ENCODE data around the gene PCDH9.

Gene PCDH9

DNA sequence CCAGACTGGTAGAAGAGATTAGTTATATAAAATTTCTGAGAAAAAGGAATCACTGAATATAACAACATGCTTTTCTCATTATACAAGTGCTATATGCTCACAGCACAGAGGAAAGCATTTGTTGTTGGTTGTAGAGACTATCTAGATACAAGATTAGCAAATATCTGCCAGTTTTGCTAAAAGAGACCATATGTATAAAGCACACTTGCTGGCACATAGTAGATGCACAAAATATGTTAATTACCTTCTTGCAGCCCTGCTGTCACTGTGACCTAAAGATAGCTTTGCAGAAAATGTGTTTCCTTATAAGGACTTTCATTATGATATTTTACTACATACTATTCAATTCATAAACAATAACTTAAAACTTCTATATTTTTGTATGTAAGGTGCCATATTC, 755.1 kb downstream of the PCDH9 start:
- DNase-seq (ENCODE audit: low read depth, low spot score), result no peak

DNA sequence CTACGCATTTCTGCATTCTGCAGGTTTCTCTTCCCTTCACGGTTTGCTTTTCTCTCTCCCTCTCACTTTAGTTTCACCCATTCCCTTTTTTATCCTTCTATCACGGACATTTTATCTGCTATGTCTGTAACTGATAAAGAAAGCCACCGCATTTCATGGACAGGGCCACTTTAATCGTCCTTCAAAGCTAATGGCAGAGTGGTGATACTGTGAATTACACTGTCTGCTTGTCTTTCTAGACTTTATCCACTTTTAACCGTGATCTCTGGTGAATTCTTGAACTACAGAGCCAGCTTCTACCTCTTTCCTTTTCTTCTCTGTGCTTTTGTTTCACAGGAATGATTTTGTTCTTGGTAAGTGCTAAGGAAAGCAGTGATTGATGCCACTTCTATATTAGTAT, 760.4 kb downstream of the PCDH9 start:
- DNase-seq (ENCODE audit: low read depth, low spot score), result no peak

DNA sequence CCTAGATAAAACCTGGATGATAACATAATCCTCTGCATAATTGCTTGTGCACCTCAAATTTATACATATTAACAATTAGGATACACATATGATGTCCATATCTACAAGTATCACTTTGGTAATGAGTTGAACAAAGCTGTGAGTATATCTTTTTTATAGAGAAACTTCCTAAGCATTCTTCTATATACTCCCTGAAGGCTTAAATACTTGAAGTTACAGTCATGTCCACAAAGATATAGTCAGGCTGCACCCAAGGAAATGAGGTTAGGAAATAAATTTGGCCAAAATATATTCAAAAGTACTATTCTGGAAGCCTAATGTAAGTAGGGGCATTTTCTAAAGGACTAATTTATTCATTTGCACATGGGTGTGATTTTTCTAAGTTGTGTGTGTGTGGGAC, 761.5 kb downstream of the PCDH9 start:
- DNase-seq (ENCODE audit: low read depth, low spot score), result no peak

DNA sequence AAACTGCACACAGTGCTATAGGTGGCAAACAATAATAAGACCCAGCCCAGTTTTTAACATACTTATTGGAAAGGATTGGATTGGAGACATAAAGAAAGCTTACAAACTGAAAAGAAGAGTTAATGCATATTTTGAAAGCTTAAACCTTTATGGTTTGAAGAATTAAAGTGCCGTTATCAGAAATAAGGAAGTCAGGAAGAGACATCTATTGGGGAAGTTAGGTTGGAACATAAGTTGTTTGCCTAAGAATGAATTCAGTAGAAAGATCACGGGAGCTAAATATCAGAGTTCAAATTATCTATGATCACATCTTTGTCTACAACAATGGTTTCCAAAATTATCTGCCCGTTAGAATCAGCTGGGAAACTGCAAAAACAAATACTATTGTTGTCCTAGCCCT, 767.9 kb downstream of the PCDH9 start:
- no peak for DNase-seq (ENCODE audit: low read depth, low spot score)

DNA sequence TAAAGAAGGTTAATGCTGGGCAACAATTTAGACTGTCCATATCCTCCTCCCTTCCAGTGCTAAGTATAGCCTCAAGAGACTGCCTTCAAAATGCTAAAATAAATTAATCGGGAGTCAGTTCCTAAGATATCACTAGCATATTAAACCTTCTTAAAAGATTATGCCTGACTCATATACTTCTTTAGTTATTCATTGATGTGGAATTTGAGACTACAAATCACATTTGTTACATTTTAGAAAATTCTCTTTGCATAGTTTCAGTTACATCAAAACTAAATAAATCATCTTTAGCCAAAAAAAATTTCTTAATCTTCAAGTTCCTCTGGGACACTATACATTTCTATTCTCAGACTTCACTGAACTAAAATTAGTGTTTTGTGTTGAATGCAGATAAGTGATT, 769.1 kb downstream of the PCDH9 start:
- DNase-seq (ENCODE audit: low read depth, low spot score), result no peak

DNA sequence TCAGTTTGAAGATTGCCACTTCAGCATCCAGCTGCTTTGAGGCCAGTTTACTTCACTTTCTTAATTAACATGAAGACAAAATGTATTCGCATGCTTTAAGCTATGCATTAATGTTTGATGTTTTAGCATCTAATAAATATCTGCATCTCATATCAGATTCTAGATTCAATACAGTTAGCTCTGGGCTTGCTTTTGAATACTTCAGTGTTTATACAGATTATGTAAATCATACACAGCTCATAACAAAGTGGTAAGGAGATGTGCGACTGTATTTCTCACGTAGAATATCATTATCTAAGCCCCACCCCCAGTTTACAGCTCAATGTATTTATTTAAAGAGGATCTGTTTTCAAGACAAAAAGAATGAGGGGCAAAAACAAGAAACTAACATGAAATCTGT, 770.5 kb downstream of the PCDH9 start:
- DNase-seq (ENCODE audit: low read depth, low spot score), result no peak

DNA sequence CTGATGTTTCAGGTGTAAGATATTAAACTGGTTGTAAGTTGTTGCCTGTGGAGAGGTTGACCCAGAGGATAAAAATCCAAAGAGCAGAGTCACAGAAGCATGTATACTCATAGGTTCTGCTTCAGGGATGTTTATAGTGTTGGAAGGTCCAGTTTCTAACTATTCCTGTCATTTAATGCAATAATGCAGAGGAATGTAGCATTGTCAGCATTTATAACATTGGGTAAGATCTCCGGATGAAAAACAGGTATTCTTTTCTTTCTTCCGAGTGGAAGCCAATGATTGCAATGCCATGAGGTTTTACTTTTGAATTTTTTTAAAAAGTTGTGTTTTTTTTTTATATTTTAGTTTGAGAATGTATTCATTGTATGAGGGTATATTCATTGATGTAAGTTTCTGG, 771.0 kb downstream of the PCDH9 start:
- no peak for DNase-seq (ENCODE audit: low read depth, low spot score)

DNA sequence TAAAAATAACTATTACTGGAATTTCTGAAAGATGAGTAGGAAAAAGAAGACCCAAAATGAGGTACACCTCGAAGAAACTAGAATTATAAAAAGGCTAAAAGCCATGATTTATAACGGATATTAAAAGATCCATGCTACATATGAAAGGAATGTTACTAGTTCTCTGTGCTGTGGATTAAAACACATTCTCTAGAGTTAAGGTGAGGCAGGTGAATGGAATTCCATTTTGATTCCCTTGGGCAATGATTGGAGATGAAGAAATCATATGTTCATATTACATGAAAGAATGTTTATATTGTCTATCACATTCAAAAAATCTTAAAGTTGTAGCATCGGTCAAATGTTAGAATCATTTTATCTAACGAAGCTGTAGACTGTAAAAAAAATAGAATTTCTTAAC, 783.7 kb downstream of the PCDH9 start:
- no peak for DNase-seq (ENCODE audit: low read depth, low spot score)

DNA sequence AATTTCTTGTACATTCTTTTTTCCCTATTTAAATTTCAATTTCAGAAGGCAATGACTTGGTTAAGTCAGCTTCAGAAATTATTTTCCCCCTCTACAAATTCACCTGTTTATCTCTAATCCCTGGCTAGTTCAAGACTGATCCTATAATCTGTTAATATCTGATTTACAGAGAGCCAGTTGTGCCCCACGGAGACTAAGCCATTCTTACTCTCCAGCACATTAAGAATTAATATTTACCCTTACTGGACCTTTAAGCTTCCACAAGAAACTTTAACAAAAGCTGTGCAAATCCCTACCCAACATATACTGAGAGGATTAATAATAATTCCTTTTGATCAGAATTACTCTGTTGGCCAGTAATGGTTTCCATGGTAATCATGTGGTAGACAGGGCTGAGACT, 786.2 kb downstream of the PCDH9 start:
- DNase-seq (ENCODE audit: low read depth, low spot score), result no peak

DNA sequence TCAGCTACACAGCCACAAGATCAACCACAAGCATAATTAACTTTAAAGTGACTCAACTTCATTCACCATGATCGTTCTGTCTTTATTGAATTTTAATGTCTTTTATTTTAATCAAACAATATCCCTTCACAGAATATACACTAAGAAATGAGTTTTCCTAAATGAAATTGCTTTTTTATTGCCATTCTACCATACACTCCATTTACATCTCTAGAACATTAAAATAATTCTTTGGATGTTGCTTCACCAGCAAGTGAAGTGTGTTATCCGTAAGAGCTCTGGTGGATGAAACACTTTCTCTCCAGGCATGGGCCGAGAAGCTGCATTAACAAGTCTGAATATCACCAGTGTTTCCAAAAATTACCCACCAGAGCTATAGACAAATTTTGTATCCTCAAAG, 789.2 kb downstream of the PCDH9 start:
- no peak for DNase-seq (ENCODE audit: low read depth, low spot score)

DNA sequence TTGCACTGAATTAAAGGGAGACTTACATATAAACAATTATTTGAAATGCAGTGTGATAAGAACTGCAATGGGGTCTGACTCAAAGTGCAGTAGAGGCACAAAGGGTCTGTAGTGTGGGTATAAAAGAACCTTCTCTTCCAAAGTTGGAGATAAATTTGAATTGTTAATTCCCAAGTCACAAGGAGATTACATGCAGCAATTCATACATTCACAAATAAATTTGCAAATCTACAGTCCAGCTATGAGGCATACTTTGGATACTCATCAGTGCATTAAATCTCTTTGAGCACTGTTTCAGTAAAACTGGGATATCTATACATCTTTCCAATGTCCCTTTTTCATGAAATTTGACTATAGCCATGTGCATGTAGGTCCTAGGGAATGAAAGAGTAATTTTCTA, 799.4 kb downstream of the PCDH9 start:
- DNase-seq (ENCODE audit: low read depth, low spot score), result no peak

DNA sequence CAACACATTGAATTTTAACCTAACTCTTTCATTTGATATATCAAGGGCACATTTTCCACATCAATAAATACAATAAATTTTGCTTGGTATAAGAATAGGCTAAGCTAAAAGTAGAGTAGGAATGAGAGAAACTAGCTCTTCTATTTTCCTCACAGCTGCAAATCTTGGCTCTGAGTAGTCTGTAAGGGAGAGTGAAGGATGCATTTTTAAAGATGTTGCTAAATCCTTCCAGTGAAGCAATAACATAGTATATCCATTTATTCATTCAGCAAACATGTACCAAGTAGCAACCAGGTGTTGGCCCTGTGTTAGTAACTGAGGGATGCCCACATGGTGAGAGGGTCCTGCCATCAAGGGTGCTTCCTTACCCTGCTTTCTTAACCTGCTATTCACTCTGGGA, 799.9 kb downstream of the PCDH9 start:
- no peak for DNase-seq (ENCODE audit: low read depth, low spot score)

DNA sequence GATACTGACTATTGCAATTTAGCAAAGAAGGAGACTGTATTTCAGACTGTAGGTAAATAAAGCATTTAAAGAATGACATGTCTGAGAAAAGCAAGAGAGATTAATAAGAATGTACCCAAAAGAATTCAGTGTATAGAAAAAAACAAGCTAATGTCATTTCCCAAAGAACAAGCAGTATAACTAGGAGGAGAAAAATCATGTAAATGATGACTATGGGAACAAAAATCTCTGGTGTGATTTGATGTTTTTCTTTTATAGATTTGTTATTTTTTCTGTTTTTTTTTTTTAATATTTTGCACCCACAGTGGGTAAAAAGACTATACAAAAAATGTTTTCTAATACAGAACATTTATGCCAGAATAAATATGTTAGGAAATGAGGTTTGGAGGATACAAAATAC, 801.0 kb downstream of the PCDH9 start:
- no peak for DNase-seq (ENCODE audit: low read depth, low spot score)

DNA sequence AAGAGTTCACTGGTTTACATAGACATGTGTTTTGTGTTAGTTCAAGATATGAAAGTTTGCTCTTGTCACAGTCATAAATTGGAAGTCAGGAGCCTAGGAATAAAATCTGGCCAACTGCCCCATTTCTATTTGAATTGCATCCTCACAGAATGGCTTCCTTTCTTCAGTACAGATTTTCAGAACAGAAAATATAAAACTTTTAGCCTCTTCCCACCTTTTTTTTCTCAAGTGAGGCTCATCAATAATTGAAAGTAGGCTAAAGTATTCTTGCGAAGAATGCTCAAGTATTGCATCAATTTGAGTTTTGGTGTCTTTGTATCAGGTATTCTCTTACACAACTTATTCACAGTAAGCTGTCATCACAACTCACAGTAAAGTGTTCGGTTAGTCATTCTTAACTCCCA, 802.7 kb downstream of the PCDH9 start:
- no peak for DNase-seq (ENCODE audit: low read depth, low spot score)

DNA sequence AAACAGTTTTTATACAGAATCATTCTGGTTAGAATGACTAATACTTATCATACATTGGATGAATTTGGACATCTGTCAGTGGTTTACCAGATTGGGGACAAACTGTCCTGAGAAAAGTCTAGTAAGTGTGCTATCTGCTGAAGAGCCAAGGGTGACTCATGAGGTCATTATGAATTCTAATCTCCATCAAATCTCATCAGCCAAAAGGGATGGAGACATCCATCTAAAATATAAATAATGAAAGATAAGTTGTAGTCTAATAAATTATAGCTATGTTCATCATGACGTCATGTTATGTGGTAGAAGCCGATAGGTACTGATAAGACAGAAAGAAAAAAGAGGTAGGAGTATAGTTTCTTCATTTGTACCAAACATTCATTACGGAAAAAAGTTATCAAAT, 804.4 kb downstream of the PCDH9 start:
- peak; percentile 20 for DNase-seq (ENCODE audit: low read depth, low spot score)

DNA sequence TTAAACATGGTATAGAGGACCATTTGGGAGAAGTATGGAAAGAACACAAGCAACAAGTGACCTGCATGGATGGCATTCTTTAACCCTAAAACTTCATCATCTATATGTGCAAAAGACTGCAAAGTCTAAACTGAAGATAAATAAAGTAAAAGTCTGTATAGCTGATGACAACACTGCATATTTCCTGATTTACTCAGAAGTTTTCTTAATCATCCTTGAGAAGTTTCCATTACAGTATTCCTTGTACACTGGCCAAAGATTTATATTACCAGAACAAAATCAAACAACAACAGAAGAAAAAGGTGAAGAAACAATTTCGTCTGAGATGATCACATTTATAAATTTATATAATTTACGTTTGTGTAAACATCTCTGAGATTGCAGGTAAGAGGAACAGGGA, 805.7 kb downstream of the PCDH9 start:
- peak; percentile 48 for DNase-seq (ENCODE audit: low read depth, low spot score)

DNA sequence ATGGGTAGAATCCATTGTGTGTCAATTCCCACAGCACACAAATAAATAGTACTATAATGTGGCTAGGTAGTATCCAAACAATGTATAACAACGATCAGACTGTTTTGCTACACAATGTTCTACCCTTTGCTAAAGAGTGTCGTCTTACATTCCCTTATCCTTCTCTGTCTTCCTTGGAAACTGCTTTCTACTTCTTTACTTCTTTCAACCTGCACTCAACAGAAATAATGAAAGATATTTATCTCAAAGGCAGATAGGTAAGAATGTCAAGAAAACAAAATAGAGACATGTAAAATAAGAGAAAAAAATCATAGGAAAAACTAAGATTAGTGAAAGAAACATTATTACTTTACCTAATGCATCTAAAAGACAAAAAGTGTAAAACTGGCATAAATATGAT, 814.7 kb downstream of the PCDH9 start:
- DNase-seq (ENCODE audit: low read depth, low spot score), result no peak

DNA sequence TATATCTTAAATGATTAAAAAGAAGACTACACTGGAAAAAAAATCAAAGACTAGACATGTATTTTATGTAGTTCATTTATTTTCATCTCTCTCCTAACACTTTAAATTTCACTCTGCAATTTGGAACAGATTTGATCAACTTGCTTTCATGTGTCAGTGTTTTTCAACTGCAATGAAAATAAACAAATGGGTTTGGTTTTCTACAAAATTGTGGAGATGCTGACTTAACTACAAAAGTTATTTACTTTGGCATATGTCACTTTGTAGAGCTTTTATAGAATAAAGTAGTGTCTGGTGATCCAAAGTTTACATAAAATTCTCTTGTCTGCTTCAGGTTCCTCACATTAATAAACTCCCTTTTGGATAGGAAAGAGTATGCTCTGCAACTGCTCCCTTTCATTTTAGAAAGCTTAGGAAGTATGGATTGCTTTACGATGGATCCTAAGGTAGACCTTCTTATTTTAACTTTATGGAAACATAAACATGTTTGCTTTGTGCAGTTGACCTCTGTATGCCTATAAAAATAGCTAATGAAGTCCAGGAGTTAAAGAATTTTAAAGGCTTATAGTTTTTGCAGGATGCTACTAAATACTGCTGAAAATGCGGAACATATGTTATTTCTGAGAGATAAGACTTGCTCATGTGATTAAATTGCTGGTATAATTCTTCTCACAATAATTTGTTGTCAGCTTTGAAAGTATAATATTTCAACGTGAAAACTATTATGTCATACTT, 815.9 kb downstream of the PCDH9 start:
- DNase-seq (ENCODE audit: low read depth, low spot score), result no peak

DNA sequence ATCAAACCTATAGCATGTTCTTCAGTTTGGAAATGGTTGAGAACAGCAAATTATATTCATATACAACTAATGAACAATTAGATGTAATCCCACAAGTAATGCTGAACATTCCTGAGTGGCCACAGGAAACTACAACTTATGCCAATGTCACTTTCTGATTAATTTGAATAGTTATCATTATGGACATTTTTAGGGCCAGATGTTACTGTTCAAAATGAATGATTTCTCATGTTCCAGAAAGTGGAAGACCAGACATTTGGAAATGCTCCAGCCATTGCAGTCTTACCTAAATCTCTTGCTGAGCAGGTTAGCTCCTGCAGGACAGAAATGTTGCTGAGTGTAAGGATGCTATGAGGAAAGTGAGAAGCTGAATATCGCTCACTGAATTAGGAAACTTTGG, 819.8 kb downstream of the PCDH9 start:
- DNase-seq (ENCODE audit: low read depth, low spot score), result peak; percentile 20

DNA sequence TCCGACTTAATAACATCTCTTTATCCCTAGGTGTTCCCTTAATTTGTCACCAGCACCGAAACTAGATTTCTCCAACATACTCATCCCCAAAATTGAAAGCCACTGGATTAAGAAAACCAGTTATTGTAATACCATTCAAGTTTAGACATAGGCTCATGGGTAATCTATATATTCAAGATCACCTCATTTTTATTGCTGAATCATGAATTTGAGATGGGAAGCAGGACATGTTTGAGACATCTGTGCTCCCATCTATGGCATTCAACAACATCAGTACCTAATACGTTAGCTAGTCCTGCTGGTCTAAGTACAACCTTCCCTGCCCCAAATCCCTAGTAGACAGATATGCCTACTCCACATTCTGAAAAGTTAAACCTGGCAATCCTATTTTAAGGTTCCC, 820.6 kb downstream of the PCDH9 start:
- no peak for DNase-seq (ENCODE audit: low read depth, low spot score)

DNA sequence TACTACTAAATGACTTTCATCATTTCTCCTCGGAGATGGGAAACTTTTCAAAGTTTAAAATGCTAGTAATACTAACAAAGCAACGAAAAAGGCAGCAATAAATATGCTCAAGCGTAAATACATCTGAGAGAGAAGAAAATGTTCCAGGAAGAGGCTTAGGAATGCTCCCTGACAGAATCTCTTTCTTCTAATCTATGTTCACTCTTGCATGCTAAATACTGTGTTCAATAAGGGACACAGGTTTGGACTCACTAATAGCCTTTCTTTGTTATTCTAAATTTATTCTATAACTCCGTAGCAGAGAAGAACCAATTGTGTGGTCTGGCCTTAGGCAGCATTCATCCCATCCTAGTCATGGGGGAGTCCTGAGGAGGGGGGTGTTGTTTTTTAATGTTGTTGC, 823.0 kb downstream of the PCDH9 start:
- peak; percentile 55 for DNase-seq (ENCODE audit: low read depth, low spot score)

DNA sequence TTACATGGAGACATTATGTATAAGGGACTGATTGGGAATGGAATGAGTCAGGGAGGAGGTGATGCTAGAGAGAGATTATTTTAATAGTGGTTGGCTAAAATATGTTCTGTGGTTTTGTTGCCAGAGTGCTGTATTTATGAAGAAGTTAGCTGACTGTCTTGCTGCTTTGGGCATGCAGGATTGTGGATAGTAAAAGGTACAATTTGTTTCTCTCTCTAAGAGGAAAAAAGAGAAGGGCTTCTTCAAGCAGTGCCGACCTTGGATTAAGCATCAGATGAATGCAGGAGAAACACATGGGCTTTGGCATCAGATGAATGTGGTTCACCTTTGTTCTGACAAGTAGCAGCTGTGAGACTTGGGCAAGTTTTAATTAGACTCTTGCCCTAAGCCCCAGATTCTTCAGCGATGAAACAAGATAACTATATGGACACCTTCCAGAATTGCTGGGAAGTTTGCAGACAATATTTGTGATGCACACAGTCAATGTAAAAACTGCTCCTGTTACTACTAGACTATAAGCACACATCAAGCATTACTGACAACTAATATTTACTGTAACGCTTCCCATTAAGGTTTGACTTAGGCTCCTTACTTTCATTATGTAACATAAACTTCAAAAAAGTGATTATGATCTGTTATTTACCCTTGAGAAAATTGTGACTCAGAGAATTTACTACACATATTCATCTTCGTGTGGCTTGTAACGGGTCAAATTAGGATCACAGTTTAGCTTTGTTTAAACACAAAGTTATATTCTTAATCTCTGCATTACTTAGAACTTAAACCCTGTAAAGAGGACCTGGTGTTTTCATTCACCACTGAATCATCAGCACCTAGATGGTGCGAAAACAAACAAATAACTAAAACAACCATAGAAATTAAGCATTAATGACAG, 824.0 kb downstream of the PCDH9 start:
- peak; percentile 89 for DNase-seq (ENCODE audit: low read depth, low spot score)

DNA sequence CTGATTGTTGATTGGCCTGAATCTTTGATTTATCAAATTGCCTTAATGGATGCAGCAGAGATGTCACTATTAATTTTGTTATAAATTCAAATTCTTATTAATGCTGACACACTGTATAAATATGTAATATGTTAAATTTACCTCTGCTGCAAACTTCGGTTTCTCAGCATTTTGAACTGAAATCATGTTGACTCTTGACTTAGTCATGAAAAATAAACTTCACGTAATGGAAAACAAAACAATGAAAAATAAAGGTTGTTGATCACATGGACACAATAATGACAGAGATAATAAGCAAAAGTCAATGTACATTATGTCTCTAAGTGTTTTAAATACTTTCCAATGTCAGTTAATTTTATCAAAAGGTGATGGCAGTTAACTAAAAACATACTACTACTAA, 827.6 kb downstream of the PCDH9 start:
- DNase-seq (ENCODE audit: low read depth, low spot score), result no peak

All from astrocyte of the hippocampus (primary cell).